GF-D8 (cell line): Measurements from ENCODE around the gene CHPF2.

Experiments
- DNase-seq: peaks from one replicate; lab custom pipeline; 2025; lab: John Stamatoyannopoulos, UW

The CHPF2 gene

GRCh38 chr7:151265351-151265931 is 33.2 kb downstream of the CHPF2 start:
- DNase-seq = no peak

GRCh38 chr7:151269511-151269910 is 37.2 kb downstream of the CHPF2 start:
- no peak for DNase-seq

GRCh38 chr7:151271699-151272355 is 39.5 kb downstream of the CHPF2 start:
- peak; percentile 99 for DNase-seq

DNA sequence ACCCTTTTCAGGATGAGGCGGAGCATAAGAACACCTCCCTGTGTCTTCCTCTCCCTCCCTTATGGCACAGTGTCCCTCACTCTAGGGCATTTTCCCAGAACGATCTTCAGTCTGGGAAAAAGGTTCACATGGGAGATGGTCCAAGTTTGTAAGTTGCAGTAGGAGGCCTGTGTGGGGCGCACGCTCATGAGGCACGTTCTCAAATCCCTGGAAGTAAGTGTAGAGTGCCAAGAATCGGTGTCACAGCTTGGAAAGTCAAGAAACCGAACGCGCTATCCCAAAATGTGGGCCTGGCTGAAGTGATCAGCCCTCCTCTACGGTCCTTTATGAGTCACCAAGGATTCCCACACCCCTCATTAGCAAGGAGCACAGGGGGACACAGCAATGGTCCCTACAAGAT is 40.1 kb downstream of the CHPF2 start:
- no peak for DNase-seq

GRCh38 chr7:151272877-151273276 is 40.6 kb downstream of the CHPF2 start:
- no peak for DNase-seq

- DNase-seq = no peak
These were observed 41.5 kb downstream of the CHPF2 start for GRCh38 chr7:151273651-151274390.

DNA sequence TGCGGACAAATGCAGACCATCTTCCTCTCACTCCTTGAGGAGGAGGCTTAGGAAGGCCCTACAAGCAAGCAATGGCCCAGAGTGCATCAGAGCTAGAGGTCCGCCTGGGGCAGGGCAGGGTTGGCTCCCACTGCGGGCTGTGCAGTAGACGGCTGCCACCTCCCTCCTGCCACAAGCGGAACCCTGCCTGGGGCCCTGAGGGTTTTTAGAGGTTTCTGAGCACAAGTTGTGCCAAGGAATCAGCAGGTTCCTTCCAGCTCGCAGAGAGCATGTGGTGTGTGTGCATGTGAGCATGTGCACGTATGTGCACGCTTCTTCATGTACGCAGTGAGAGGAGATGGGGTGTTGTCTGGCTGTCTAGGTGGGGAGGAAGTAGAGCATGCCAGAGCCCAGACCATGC is 42.1 kb downstream of the CHPF2 start:
- no peak for DNase-seq

DNA sequence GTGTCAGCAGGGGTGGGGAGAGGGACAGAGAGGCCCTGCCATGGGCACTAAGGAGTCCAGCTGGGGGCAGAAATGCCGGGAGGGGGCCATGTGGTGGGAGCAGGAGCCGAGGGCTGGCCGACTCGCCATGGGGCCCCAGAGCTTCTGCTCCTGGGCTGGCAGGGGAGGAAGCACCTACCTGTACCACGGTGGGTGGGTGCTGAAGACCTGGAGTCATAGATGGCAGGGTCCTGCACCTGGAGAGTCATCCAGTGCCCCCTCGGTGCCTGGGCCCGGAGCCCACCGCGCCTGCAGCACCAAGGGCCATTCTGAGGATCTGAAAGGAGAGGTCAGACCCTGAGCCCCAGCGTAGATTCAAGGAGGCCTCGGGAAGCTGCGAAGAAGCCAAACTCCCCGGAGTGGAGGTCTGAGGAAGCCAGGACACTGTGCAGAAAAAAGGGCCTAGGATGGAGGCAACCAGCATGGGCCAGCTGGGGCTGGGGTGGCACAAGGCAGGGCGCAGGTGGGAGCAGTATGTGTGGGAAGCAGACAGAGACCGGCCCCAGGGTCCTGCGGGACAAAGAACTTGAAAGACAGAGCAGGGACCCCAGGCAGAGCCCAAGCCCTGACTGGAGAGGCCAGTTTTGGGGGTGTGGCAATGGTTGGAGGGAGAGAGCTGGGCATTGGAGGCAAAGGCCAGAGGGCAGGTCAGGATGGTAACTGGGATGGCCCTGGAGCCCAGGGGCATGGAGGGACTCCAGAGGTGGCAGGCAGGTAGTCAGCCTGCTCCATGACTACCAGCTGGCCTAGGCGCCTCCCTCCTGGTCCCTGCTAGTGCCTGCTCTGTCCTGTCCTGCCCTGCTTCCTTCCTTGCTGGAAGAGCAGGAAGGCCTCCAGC is 42.9 kb downstream of the CHPF2 start:
- DNase-seq = no peak

DNA sequence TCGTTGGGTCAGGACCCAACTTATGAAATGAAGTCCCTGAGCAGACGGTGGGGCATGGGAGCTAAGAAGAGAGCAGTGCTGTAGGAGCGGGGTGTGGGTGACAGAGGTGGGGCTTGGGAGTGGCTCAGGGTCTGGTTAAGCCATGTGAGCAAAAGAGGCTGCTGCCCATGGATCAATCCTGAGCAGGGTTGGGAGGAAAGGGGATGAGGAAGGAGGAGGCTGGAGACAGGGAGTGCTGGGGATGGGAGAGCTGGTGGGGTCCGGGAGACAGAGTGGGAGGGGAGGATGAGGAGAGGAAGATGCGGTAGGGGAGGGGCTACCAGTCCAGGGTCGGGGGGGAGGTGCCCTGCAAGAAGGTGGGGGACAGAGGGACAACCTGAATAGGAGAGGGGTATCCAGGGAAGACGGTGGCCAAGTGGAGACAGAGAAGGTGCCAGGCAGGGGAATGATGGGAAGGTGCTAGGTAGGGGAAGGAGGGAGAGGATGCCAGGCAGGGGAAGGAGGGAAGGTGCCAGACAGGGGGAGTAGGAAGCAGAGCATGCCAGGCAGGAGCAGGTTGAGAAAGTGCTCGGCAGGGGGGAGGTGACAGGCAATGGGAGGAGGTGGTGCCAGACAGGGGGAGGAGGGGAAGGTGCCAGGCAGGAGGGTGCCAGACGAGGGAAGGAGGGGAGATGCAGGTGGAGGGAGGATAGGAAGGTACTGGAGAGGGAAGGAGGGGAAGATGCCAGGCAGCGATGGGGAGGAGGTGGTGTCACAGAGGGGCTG is 43.7 kb downstream of the CHPF2 start:
- no peak for DNase-seq

GRCh38 chr7:151276666-151277590 is 44.6 kb downstream of the CHPF2 start:
- DNase-seq = no peak

DNA sequence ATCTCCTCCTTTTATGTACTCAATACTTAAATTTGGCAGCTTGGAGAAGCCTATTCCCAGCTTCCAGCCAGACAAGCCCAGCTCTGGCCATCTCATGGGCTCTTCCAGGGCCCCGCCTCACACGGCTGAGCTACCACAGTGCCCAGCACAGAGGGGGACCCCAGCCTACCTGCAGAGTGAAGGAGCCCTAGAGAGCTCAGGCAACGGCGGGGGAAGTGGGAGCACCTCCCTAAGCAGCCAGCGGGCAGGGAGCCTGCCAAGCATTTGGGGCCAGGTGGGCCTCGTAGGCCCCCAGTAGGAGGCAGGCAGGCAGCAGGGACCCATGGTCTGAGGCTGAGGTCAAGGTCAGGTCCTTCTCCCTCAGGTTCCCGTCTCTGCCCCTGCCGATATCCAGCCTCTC is 45.3 kb downstream of the CHPF2 start:
- DNase-seq = no peak

- DNase-seq = no peak
These were observed 46.7 kb downstream of the CHPF2 start for GRCh38 chr7:151278949-151279348.

- no peak for DNase-seq
These were observed 47.6 kb downstream of the CHPF2 start for GRCh38 chr7:151279868-151280267.

- no peak for DNase-seq
These were observed 48.2 kb downstream of the CHPF2 start for GRCh38 chr7:151280388-151281019.

DNA sequence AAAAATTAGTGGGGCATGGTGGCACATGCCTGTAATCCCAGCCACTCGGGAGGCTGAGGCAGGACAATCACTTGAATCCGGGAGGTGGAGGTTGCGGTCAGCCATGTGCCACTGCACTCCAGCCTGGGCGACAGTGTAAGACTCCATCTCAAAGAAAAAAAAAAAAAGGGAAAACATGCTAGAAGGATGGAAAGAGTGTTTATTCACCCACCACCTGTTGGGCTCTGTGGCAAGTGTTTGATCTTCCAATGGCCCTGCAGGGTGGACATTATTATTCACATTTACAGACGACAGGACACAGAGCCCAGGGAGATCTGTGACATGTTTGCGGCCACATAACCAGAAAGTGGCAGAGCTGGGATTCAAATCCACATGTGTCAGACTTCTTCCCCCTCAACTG is 49.4 kb downstream of the CHPF2 start:
- DNase-seq = no peak

GRCh38 chr7:151282111-151282510 is 49.8 kb downstream of the CHPF2 start:
- DNase-seq = no peak

DNA sequence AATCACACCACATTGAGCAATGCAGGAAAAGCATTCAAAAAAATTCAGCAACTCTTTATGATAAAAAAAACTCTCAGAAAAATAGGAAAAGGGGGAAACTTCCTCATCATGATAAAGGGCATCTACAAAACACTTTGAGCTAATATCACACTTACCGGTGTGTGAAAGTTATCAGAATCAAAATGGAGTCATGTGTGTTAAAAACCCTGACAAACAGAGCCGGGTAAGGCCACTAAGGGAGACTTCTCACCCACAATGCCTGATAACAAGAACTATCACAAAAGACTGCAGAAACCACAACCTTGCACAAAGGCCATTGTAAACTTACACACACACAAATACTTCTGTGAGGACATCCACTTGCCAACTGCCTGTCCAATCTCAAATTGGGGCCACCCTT is 51.0 kb downstream of the CHPF2 start:
- no peak for DNase-seq

GRCh38 chr7:151286148-151286547 is 53.9 kb downstream of the CHPF2 start:
- no peak for DNase-seq
